GM19395 (cell line): ENCODE data around the gene SHC3.
"Not testable (repeated sequence)": the region's sequence is repeated elsewhere in the genome, so short reads cannot be mapped to it uniquely, and the experiment has no call there.

Experiments
- ATAC-seq: cut with Tn5 transposase; IDR thresholded peaks from one replicate; pipeline ENCODE4 v1.9.1; 2021; ENCODE audit warnings: mild to moderate bottlenecking, moderate library complexity; ENCODE audit not compliant: unreplicated experiment

SHC3 gene

GRCh38 chr9:89177944-89178829 is at the start of gene SHC3:
Gene SHC3, minus strand, starts transcription at chr9:89178818. Its CDS starts 358 bp downstream, at chr9:89178460.
- ATAC-seq, result no peak

- no peak for ATAC-seq
Observed at GRCh38 chr9:89225991-89226471, 47.4 kb upstream of the SHC3 start.

GRCh38 chr9:89225587-89225986 is 47.0 kb upstream of the SHC3 start:
- ATAC-seq, result no peak

- no peak for ATAC-seq
Observed at GRCh38 chr9:89225036-89225435, 46.4 kb upstream of the SHC3 start.

- ATAC-seq, result no peak
Observed at GRCh38 chr9:89224633-89225032, 46.0 kb upstream of the SHC3 start.

- ATAC-seq, result no peak
Observed at GRCh38 chr9:89223396-89223977, 44.9 kb upstream of the SHC3 start.

- ATAC-seq, result no peak
Observed at GRCh38 chr9:89219637-89220036, 41.0 kb upstream of the SHC3 start.

- no peak for ATAC-seq
Observed at GRCh38 chr9:89218040-89218928, 39.7 kb upstream of the SHC3 start.

GRCh38 chr9:89215342-89215741 is 36.7 kb upstream of the SHC3 start:
- ATAC-seq, result no peak

- ATAC-seq, result no peak
Observed at GRCh38 chr9:89213396-89213880, 34.8 kb upstream of the SHC3 start.

GRCh38 chr9:89212171-89212570 is 33.6 kb upstream of the SHC3 start:
- ATAC-seq, result no peak

GRCh38 chr9:89209311-89209710 is 30.7 kb upstream of the SHC3 start:
- ATAC-seq, result not testable (repeated sequence)

GRCh38 chr9:89207026-89207425 is 28.4 kb upstream of the SHC3 start:
- no peak for ATAC-seq

- no peak for ATAC-seq
Observed at GRCh38 chr9:89204801-89205200, 26.2 kb upstream of the SHC3 start.

GRCh38 chr9:89195131-89195797 is 16.6 kb upstream of the SHC3 start:
- ATAC-seq, result no peak

- ATAC-seq, result no peak
Observed at GRCh38 chr9:89194421-89195130, 16.0 kb upstream of the SHC3 start.

GRCh38 chr9:89191004-89191403 is 12.4 kb upstream of the SHC3 start:
- ATAC-seq, result no peak

- no peak for ATAC-seq
Observed at GRCh38 chr9:89189215-89189614, 10.6 kb upstream of the SHC3 start.

- no peak for ATAC-seq
Observed at GRCh38 chr9:89187950-89188349, 9.3 kb upstream of the SHC3 start.

GRCh38 chr9:89187541-89187940 is 8.9 kb upstream of the SHC3 start:
- ATAC-seq, result no peak
